CD14-positive monocyte (primary cell): Measurements from ENCODE around the gene MAPK14. TPM values are rescaled to one million over a fixed set of nuclear protein-coding genes. Genes with fewer than 3 reads are reported as not detected.

ENCODE experiments used
- DNase-seq, 3 donors: peaks; one replicate each; pipeline ENCODE4 v3.0.0-alpha.2; 2011 to 2022
- H2AFZ ChIP-seq: 2 replicates; pipeline ENCODE4 v1.6.0; 2012; ENCODE audit warnings: mild to moderate bottlenecking, low read depth, low read length, inconsistent platforms; ENCODE audit not compliant: insufficient read depth, poor library complexity, severe bottlenecking
- H3K27ac ChIP-seq, 2 donors: 1 replicate in 1 of 2; 2 replicates in 1 of 2; pipeline ENCODE4 v1.5.1; 2012 to 2013; ENCODE audit warnings: low read length in 2 of 2, control low read depth in 1 of 2, inconsistent platforms in 1 of 2, low read depth in 1 of 2, mild to moderate bottlenecking in 1 of 2
- H3K27me3 ChIP-seq, 2 donors: one replicate each; pipeline versions ENCODE4 v1.6.0 to v1.6.1; 2011 to 2013; ENCODE audit warnings: low read length in 2 of 2; ENCODE audit not compliant: control insufficient read depth in 2 of 2, insufficient read depth in 2 of 2
- H3K36me3 ChIP-seq, 2 donors: replicated peaks in 1 of 2; 1 replicate in 1 of 2; 2 replicates in 1 of 2; pipeline versions ENCODE4 v1.5.1 to v1.6.1; 2012 to 2013; ENCODE audit warnings: low read length in 2 of 2, control low read depth in 1 of 2, inconsistent platforms in 1 of 2, mild to moderate bottlenecking in 1 of 2; ENCODE audit not compliant: insufficient read depth in 2 of 2, control insufficient read depth in 1 of 2
- H3K4me1 ChIP-seq, 2 donors: 1 replicate in 1 of 2; 2 replicates in 1 of 2; pipeline versions ENCODE4 v1.5.1 to v1.6.1; 2012 to 2013; ENCODE audit warnings: low read length in 2 of 2, control low read depth in 1 of 2, inconsistent platforms in 1 of 2, mild to moderate bottlenecking in 1 of 2, moderate library complexity in 1 of 2; ENCODE audit not compliant: insufficient read depth in 2 of 2, control insufficient read depth in 1 of 2
- H3K4me2 ChIP-seq: replicated peaks from 2 replicates; pipeline ENCODE3; 2012; ENCODE audit warnings: low read length, moderate library complexity, mild to moderate bottlenecking; ENCODE audit not compliant: poor library complexity, severe bottlenecking; ENCODE audit errors: extremely low read depth
- H3K4me3 ChIP-seq, 3 experiments: fragments of 200-600 bp in 1 of 3; sonication (generic) in 1 of 3; replicated peaks in 1 of 3; 1 replicate in 2 of 3; 2 replicates in 1 of 3; pipeline ENCODE4 v1.5.1; 2011 to 2013; ENCODE audit warnings: low read length in 3 of 3, mild to moderate bottlenecking in 3 of 3, control low read depth in 2 of 3, low read depth in 2 of 3, inconsistent platforms in 1 of 3, moderate library complexity in 1 of 3
- H3K79me2 ChIP-seq: 2 replicates; pipeline ENCODE4 v1.6.0; 2012; ENCODE audit warnings: mild to moderate bottlenecking, control low read depth, inconsistent platforms, low read length, moderate library complexity; ENCODE audit not compliant: insufficient read depth
- H3K9ac ChIP-seq: 2 replicates; pipeline ENCODE4 v1.6.0; 2017; ENCODE audit warnings: low read length, mild to moderate bottlenecking; ENCODE audit not compliant: insufficient read depth, poor library complexity, severe bottlenecking
- H3K9me3 ChIP-seq, 2 donors: replicated peaks in 1 of 2; 1 replicate in 1 of 2; 2 replicates in 1 of 2; pipeline versions ENCODE4 v1.5.1 to v1.6.1; 2012 to 2013; ENCODE audit warnings: low read length in 2 of 2, control low read depth in 1 of 2; ENCODE audit not compliant: control insufficient read depth in 1 of 2, insufficient read depth in 1 of 2
- H4K20me1 ChIP-seq: 2 replicates; pipeline ENCODE4 v1.6.0; 2012; ENCODE audit warnings: mild to moderate bottlenecking, low read length, control low read depth, moderate library complexity; ENCODE audit not compliant: insufficient read depth
- H3K27ac Mint-ChIP-seq, 7 donors: one replicate each; pipeline ENCODE4 v1.8.0; 2020; ENCODE audit warnings: mild to moderate bottlenecking in 7 of 7, mixed read lengths in 7 of 7, moderate library complexity in 6 of 7, inconsistent platforms in 2 of 7
- H3K27me3 Mint-ChIP-seq, 3 donors: one replicate each; pipeline ENCODE4 v1.8.0; 2021 to 2022; ENCODE audit warnings: low read depth in 3 of 3, mild to moderate bottlenecking in 3 of 3, mixed read lengths in 3 of 3, moderate library complexity in 3 of 3, inconsistent platforms in 1 of 3
- H3K36me3 Mint-ChIP-seq, 2 donors: one replicate each; pipeline ENCODE4 v1.8.0; 2020; ENCODE audit warnings: mixed read lengths in 2 of 2, inconsistent platforms in 1 of 2, mild to moderate bottlenecking in 1 of 2
- H3K4me1 Mint-ChIP-seq: one replicate; pipeline ENCODE4 v1.8.0; 2020; ENCODE audit warnings: mild to moderate bottlenecking, mixed read lengths
- H3K4me3 Mint-ChIP-seq, 2 donors: one replicate each; pipeline ENCODE4 v1.8.0; 2020; ENCODE audit warnings: mild to moderate bottlenecking in 2 of 2, mixed read lengths in 2 of 2, moderate library complexity in 1 of 2
- H3K9me3 Mint-ChIP-seq, 7 donors: one replicate each; pipeline ENCODE4 v1.8.0; 2020 to 2022; ENCODE audit warnings: mixed read lengths in 7 of 7, mild to moderate bottlenecking in 6 of 7, moderate library complexity in 6 of 7, inconsistent platforms in 2 of 7
- CTCF ChIP-seq: fragments of 200-600 bp; IDR thresholded peaks from one replicate; pipeline ENCODE4 v1.8.0; 2022; ENCODE audit warnings: antibody characterized with exemption, mild to moderate bottlenecking
- WGBS: methylation state at CpG from one replicate; pipeline ENCODE4 v1.1.5; 2013; ENCODE audit warnings: missing lambda C conversion rate; ENCODE audit not compliant: insufficient coverage; 5-methylcytosine and 5-hydroxymethylcytosine counted together
- intact Hi-C, 2 donors: fragments of 100-400 bp; cut with micrococcal nuclease; formaldehyde crosslinking; loops; one replicate each; pipeline versions ENCODE4 v1.15.0 to v1.15.1; 2023
- polyA plus RNA-seq, 3 donors: library from polyadenylated mRNA; depleted of rRNA in 1 of 3; unstranded in 2 of 3; stranded (reverse) in 1 of 3; fragments of 300-500 nt in 2 of 3; fragments of >200 nt in 1 of 3; fragmentation: Illumina TruSeq in 2 of 3; gene quantifications; 1 replicate in 2 of 3; 2 replicates in 1 of 3; pipeline ENCODE4 v1.2.3, GENCODE V29; 2012 to 2021

MAPK14 gene
- polyA plus RNA-seq, 3 donors = 56.6 to 96.6 (median 83.7) TPM

GRCh38 chr6:36028877-36029324 lies 1.3 kb downstream of the MAPK14 start:
- Histone ChIP-seq H3K27ac (peak overlapping the region; percentile 82 to 92), H3K27me3 (no peaks in the 10 kb centered on the region), H3K9ac (peak overlapping the region; percentile 94), H3K36me3 (no peaks in the 10 kb centered on the region), H3K79me2 (peaks cover 99% of the 10 kb centered on the region), H4K20me1 (peaks cover 34% of the 10 kb centered on the region), H3K4me1 (peaks cover 60 to 66% of the 10 kb centered on the region in 2 donors), H2AFZ (peak overlapping the region; percentile 77), H3K4me2 (peak overlapping the region; percentile 92), H3K9me3 (no peaks in the 10 kb centered on the region), H3K4me3 (peak overlapping the region; percentile 87 to 99 (median 99))
- H3K27ac Mint-ChIP-seq = peak overlapping the region; percentile 90 to 98 (median 96)
- 0% methylated on average over 4 of the region's 13 CpGs for WGBS
- peak overlapping the region; percentile 92 to 98 for H3K4me3 Mint-ChIP-seq
- peak; percentile 57 to 78 (median 65) for DNase-seq
- H3K36me3 Mint-ChIP-seq = peaks cover 0 to 5% of the 10 kb centered on the region in 2 donors
- peaks cover 0 to 2% (median under 1%) of the 10 kb centered on the region in 3 donors for H3K27me3 Mint-ChIP-seq
- H3K4me1 Mint-ChIP-seq = peaks cover 56% of the 10 kb centered on the region
- H3K9me3 Mint-ChIP-seq = no peaks in the 10 kb centered on the region
- intact Hi-C loops = loop anchor here (5.0 to 10.0 kb wide), 2 partner anchors 168 to 266 kb away; partner anchors contain the start of gene BRPF3 (in 2 of the 2)
- TF ChIP-seq CTCF = no peak

GRCh38 chr6:36029464-36029863 lies 1.9 kb downstream of the MAPK14 start:
- Mint-ChIP-seq H3K27ac (peak overlapping the region; percentile 90 to 98 (median 96)), H3K4me1 (peaks cover 58% of the 10 kb centered on the region), H3K36me3 (peaks cover 0 to 5% of the 10 kb centered on the region in 2 donors), H3K27me3 (no peaks in the 10 kb centered on the region), H3K4me3 (peak overlapping the region; percentile 92 to 98), H3K9me3 (no peaks in the 10 kb centered on the region)
- H3K27ac ChIP-seq = peak overlapping the region in 1 of 2 donors; percentile 92
- H3K9me3 ChIP-seq = no peaks in the 10 kb centered on the region
- peaks cover 39% of the 10 kb centered on the region for H4K20me1 ChIP-seq
- peaks cover 62 to 66% of the 10 kb centered on the region in 2 donors for H3K4me1 ChIP-seq
- peak overlapping the region; percentile 94 for H3K9ac ChIP-seq
- no peaks in the 10 kb centered on the region for H3K27me3 ChIP-seq
- H3K4me3 ChIP-seq = peak overlapping the region; percentile 87 to 99 (median 99)
- peak; percentile 50 to 78 (median 75) for DNase-seq
- peak overlapping the region; percentile 77 for H2AFZ ChIP-seq
- intact Hi-C loops = loop anchor here (5.0 to 10.0 kb wide), 2 partner anchors 168 to 265 kb away; partner anchors contain the start of gene BRPF3 (in 2 of the 2)
- no peak for TF ChIP-seq CTCF
- peak overlapping the region; percentile 92 for H3K4me2 ChIP-seq
- H3K79me2 ChIP-seq = peaks cover 99% of the 10 kb centered on the region
- no peaks in the 10 kb centered on the region for H3K36me3 ChIP-seq
- 0% methylated on average over 2 of the region's 6 CpGs for WGBS
